ENCODE measurements around the gene LIG1.

DNA sequence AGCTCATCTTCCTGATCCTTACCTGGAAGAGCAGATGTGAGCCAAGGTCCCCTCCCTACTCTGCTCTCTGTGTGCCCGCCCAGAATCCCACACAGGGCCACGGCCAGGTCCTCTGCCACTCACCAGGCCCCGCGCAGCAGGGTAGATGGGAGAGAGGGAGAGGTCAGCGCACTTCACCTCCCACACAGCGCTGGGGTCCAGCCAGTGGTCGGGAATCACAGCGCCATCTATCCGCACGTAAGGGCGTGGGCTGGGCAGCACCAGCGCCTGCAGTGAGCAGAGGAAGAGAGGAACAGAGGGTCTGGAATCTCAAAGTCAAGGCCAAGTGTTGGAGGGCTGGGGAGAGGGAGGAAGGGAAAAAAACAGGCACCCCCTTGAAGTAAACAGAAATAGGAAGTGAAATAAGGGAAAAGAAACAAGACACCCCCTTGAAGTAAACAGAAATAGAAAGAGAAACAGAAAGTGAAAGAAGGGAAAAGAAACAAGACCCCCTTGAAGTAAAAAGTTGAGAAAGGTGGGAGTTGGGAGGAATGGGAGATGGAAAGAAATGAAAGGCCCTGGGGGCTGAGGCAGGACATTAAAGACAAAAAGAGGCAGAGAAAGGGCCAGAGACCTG lies 52.5 kb downstream of the LIG1 start:
- TF ChIP-seq POLR2AphosphoS5 (IDR thresholded peaks at IDR 0.05) (no peak), EP300 (IDR thresholded peaks at IDR 0.05) (no peak), POLR2A (IDR thresholded peaks at IDR 0.05) (no peak)
- TF ChIP-seq, protein P1, sequence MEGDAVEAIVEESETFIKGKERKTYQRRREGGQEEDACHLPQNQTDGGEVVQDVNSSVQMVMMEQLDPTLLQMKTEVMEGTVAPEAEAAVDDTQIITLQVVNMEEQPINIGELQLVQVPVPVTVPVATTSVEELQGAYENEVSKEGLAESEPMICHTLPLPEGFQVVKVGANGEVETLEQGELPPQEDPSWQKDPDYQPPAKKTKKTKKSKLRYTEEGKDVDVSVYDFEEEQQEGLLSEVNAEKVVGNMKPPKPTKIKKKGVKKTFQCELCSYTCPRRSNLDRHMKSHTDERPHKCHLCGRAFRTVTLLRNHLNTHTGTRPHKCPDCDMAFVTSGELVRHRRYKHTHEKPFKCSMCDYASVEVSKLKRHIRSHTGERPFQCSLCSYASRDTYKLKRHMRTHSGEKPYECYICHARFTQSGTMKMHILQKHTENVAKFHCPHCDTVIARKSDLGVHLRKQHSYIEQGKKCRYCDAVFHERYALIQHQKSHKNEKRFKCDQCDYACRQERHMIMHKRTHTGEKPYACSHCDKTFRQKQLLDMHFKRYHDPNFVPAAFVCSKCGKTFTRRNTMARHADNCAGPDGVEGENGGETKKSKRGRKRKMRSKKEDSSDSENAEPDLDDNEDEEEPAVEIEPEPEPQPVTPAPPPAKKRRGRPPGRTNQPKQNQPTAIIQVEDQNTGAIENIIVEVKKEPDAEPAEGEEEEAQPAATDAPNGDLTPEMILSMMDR (IDR thresholded peaks at IDR 0.05) = no peak
